HG03571 (cell line): ENCODE measurements around the gene HEMGN.
A peak's percentile ranks its signal among the peaks of the same experiment; 100 is the strongest.
"Not testable (repeated sequence)": the region's sequence is repeated elsewhere in the genome, so short reads cannot be mapped to it uniquely, and the experiment has no call there.

Source experiments
- ATAC-seq: cut with Tn5 transposase; IDR thresholded peaks from one replicate; pipeline ENCODE4 v1.9.1; 2021; ENCODE audit not compliant: unreplicated experiment

Gene HEMGN, protein sequence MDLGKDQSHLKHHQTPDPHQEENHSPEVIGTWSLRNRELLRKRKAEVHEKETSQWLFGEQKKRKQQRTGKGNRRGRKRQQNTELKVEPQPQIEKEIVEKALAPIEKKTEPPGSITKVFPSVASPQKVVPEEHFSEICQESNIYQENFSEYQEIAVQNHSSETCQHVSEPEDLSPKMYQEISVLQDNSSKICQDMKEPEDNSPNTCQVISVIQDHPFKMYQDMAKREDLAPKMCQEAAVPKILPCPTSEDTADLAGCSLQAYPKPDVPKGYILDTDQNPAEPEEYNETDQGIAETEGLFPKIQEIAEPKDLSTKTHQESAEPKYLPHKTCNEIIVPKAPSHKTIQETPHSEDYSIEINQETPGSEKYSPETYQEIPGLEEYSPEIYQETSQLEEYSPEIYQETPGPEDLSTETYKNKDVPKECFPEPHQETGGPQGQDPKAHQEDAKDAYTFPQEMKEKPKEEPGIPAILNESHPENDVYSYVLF

GRCh38 chr9:97938081-97938644 lies at the start of gene HEMGN:
TSS of gene HEMGN (minus strand) at chr9:97938172. CDS start at chr9:97938136, 36 bp downstream.
- no peak for ATAC-seq

DNA sequence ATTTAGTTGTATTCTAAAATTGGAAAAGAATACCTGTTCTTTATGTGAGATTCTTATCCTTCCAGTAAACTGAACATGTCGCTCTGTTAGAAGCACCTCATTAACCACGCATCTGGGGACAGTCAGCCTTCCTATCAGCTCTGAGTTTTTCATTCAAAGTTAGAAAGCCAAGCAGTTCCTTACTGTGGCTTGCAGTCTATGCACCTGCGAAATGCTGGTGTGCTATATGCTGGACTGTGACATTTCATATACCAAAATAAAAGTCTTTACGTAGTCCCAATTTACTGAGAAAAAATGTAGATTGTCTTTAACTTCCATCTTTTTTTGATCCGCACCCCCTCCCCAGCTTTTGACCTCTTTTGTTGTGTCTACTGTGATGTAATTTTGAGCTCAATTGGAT lies 49.5 kb upstream of the HEMGN start:
- ATAC-seq: no peak

DNA sequence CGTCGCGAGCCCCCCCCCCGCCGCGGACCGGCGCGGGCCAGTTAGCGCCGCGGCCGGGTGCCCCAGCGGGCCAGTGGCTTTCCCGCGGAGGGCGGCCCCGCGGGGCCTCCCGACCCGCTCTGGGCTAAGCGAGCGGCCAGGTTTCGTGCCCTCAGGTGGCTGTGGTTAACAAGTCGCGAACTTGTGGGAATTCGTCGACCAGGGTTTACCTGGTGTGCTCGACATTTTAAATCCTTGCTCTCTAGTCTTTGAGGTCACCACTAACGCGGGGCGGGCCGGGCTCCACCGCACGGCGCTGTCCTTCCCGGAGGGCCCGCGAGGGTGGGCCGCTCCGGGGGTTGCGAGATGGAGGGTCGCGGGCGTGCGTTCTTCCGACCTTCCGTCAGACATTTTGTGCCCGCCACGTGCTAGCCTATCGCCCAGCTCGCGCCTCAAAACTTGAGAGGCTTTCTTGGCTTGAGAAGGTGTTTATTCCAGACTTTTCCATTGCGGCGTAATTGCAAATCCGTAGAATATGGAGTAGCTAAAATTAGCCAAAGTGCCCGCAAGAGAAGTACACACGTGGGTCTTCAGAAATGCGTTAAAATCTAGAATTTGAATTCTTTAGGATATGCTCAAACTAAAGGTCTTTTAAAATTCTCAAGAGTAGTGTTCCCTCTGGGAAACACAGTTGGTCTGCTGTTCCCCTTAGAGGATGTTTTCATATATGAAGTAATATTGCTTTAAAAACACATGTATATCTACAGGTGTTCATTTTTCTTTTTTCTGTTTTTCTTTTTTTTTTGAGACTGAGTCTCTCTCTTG lies 47.3 kb upstream of the HEMGN start:
- peak; percentile 3 for ATAC-seq

DNA sequence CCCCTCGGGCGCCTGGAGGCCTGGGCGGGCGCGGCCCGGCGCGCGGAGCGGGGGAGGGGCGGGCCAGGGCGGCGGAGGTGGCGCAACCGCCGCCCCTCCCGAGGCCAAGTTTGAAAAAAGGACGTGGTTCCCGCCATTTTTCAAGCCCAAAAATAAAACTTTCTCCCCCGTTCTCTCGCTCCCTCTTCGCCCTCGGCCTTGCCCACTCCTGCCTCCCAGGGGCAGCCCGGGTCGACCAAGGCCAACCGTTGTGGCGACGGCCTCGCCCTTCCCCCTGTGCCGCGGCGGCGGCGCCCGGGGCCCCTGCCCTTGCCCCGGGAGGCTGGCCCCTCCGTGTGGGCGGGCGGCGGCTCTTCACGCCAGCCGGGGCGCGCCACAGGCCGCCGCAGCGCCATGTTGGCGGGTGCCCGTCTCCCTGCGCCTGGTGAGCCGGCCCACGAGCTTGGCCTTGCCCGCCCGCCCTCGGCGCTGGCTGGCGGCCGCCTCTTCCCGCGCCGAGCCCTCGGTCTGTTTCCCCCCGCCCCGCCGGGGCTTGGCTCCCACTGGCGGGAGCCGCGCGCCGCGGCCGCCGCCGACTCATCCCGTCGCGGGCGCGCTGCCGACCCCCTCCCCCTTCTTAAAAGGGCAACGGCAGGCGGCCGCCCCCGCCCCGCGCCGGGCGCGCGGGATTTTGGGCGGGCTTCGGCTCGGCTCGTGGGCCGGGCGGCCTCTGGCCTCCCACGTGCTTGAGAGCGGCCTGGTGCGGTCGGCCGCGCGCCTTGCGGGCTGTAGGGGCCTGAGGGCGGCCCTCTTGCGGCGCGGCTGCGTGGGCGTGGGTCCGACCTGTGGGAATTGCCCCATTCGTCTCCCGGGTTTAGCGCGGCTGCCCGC lies 46.5 kb upstream of the HEMGN start:
- ATAC-seq: peak; percentile 25

- peak; percentile 6 for ATAC-seq
Measured at GRCh38 chr9:97983589-97984187, 45.7 kb upstream of the HEMGN start.

DNA sequence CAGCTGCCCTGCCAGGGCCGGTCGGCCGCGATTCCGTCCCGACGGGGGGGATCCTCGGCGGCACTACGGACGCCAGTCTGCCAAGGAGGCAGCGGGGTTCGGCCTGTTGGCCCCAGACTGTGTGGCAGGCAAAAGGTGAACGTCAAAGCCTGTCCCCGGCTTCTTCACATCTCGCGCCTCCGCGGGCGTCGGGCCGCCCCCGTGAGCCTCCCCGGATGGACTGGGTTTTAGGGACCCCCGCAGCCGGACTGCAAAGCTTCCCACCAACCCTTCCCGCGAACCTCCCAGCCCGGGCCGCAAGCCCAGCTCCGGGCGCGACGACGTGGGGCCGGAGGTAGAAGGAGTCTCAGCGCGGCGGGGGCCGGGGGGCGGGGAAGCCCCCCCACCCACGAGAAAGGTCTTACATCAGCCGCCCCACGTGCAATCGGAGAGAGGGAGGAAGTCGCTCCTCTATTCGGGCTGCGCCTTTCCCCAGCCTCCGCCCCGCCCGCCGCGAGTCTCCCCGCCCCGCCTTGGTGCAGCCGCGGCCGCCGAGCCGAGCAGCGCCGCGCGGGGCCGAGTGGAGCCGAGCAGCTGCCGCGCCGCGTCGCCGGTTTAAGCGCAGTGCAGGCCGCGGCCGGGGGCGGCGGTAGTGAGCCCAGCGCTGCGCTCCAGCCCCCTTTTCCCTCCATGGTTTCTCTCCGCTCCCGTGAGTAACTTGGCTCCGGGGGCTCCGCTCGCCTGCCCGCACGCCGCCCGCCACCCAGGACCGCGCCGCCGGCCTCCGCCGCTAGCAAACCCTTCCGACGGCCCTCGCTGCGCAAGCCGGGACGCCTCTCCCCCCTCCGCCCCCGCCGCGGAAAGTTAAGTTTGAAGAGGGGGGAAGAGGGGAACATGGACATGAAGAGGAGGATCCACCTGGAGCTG lies 45.0 kb upstream of the HEMGN start, which contains the start of gene ANP32B:
ANP32B (plus strand) TSS at position 659 of the 906 bp plus-strand sequence; CDS start at position 874, 215 bp downstream.
- ATAC-seq: peak; percentile 59

GRCh38 chr9:97981846-97982682 lies 44.1 kb upstream of the HEMGN start:
- no peak for ATAC-seq

GRCh38 chr9:97980918-97981845 lies 43.2 kb upstream of the HEMGN start:
- ATAC-seq: no peak

DNA sequence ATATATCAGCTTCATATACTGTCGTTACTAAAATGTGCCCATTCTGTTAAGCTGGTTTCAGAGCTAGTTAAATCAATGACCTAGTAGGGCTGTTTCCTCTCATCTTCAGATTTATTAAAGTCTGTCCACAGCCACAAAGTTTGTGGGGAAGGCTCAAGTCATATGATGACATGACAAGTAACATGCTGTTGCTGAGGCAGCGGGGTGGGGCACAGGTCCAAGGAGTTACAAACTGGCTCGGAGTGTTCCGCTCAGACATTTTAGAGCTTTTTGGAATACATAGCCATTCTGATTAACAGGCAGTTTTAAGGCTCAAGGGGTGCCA lies 42.5 kb upstream of the HEMGN start:
- no peak for ATAC-seq

- no peak for ATAC-seq
Measured at GRCh38 chr9:97979788-97980478, 42.0 kb upstream of the HEMGN start.

- no peak for ATAC-seq
Measured at GRCh38 chr9:97978371-97979130, 40.6 kb upstream of the HEMGN start.

DNA sequence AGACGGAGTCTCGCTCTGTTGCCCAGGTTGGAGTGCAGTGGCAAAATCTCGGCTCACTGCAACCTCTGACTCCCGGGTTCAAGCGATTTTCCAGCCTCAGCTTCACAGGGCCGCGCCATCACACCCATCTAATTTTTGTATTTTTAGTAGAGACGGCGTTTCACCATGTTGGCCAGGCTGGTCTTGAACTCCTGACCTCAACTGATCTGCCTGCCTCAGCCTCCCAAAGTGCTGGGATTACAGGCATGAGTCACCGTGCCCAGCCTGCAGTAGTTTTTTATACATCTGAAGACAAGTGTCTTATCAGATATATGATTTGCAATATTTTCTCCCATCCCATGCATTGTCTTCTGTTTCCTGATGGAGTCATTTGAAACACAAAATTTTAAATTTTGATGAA lies 38.7 kb upstream of the HEMGN start:
- not testable (repeated sequence) for ATAC-seq

DNA sequence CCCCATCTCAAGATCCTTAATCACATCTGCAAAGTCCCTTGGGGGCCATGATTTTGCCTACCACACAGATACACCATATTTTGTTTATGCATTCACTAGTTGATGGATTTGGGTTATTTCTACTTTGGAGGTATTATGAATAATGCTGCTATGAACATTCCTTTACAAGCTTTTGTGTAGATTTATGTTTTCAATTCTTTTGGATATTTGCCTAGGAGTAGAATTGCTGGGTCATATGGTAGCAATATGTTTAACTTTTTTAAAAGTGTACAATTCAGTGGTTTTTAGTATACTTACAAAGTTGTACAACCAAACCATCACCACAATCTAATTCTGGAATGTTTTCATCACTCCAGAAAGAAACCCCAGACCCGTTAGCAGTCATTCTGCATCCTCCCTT lies 37.4 kb upstream of the HEMGN start:
- ATAC-seq: no peak

GRCh38 chr9:97972753-97973152 lies 34.8 kb upstream of the HEMGN start:
- no peak for ATAC-seq

- no peak for ATAC-seq
Measured at GRCh38 chr9:97970165-97970564, 32.2 kb upstream of the HEMGN start.

DNA sequence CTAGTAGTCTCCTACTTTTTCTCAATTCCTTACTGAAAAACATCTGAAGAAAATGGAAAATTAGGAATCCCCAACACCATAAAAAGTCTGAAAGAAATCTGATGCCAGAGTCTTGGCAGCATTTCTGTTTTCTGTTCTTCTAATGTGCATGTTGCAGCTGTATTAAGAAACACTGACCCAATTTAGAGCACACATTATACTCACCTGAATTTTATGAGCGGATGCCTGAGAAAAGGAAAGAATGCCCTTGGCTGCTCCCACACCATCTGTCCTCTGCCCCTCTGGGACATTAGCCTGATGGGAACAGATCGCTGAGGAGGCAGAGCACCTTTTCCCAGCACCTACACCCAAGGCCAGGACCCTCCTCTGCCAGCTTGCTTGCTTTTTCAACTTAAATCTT lies 31.0 kb upstream of the HEMGN start:
- ATAC-seq: no peak
